OCI-LY7 (cell line): ENCODE measurements around the gene WIPF3. TPM values are rescaled to one million over a fixed set of nuclear protein-coding genes. Genes with fewer than 3 reads are reported as not detected.

Source experiments
- BruUV-seq: library from RNA; stranded (reverse); fragments of 400-500 nt; replicated peaks from 2 replicates; lab custom pipeline; 2021; lab: Mats Ljungman, UMichigan
- CTCF ChIA-PET: fragments of 300-600 bp; sonication (Branson Sonifier 250); formaldehyde crosslinking; loops from one replicate; lab custom pipeline; 2022; ENCODE audit warnings: antibody characterized with exemption; ENCODE audit not compliant: unreplicated experiment; lab: Charles Lee
- POLR2A ChIA-PET: fragments of 300-600 bp; sonication (Branson Sonifier 250); formaldehyde crosslinking; loops from one replicate; lab custom pipeline; 2022; ENCODE audit warnings: antibody characterized with exemption; lab: Charles Lee
- DNase-seq: peaks from one replicate; pipeline ENCODE4 v3.0.0-alpha.2; 2015; ENCODE audit warnings: low spot score
- H2AFZ ChIP-seq: fragments of 200-600 bp; sonication (generic), shearing (Covaris generic); 2 replicates; pipeline ENCODE4 v1.6.1; 2014; ENCODE audit warnings: mild to moderate bottlenecking, antibody characterized with exemption, low read length, moderate library complexity
- H3K27ac ChIP-seq: fragments of 200-600 bp; sonication (generic); 2 replicates; pipeline ENCODE4 v1.5.1; 2014; ENCODE audit warnings: mixed run types, low read depth, mild to moderate bottlenecking, moderate library complexity, low read length, inconsistent platforms; ENCODE audit not compliant: poor library complexity, severe bottlenecking
- H3K36me3 ChIP-seq: fragments of 200-600 bp; sonication (generic); 2 replicates; pipeline ENCODE4 v1.6.1; 2014; ENCODE audit warnings: mild to moderate bottlenecking, antibody characterized with exemption, low read length, moderate library complexity, mixed read lengths; ENCODE audit not compliant: insufficient read depth
- H3K4me1 ChIP-seq: fragments of 200-600 bp; sonication (generic); 2 replicates; pipeline ENCODE4 v1.5.1; 2014; ENCODE audit warnings: mild to moderate bottlenecking, low read length; ENCODE audit not compliant: insufficient read depth, poor library complexity, severe bottlenecking
- H3K4me2 ChIP-seq: fragments of 200-600 bp; sonication (generic); 2 replicates; pipeline ENCODE4 v1.6.1; 2014; ENCODE audit warnings: mild to moderate bottlenecking, low read length
- H3K4me3 ChIP-seq: fragments of 200-600 bp; sonication (generic); 2 replicates; pipeline ENCODE4 v1.5.1; 2014; ENCODE audit warnings: mild to moderate bottlenecking, low read depth, low read length; ENCODE audit not compliant: poor library complexity, severe bottlenecking
- H3K79me2 ChIP-seq: fragments of 200-600 bp; sonication (generic); 2 replicates; pipeline ENCODE4 v1.6.1; 2016; ENCODE audit warnings: low read depth, mild to moderate bottlenecking, low read length, moderate library complexity, mixed read lengths; ENCODE audit not compliant: insufficient read depth
- H3K9me2 ChIP-seq: fragments of 200-600 bp; sonication (generic); 2 replicates; pipeline ENCODE4 v1.6.1; 2016; ENCODE audit warnings: mild to moderate bottlenecking, low read length, mixed read lengths; ENCODE audit not compliant: insufficient read depth
- H3K9me3 ChIP-seq: fragments of 200-600 bp; sonication (generic); 2 replicates; pipeline ENCODE4 v1.6.1; 2014; ENCODE audit warnings: mild to moderate bottlenecking, mixed run types, low read length, mixed read lengths
- H4K20me1 ChIP-seq: fragments of 200-600 bp; sonication (generic); 2 replicates; pipeline ENCODE4 v1.6.1; 2014; ENCODE audit warnings: mild to moderate bottlenecking, antibody characterized with exemption, low read length, moderate library complexity, mixed read lengths; ENCODE audit not compliant: insufficient read depth
- CTCF ChIP-seq: fragments of 200-600 bp; sonication (generic); conservative IDR thresholded peaks from 2 replicates; pipeline ENCODE4 v1.5.1; 2014; ENCODE audit warnings: mild to moderate bottlenecking, antibody characterized with exemption, low read length, moderate library complexity, mixed read lengths
- EZH2phosphoT487 ChIP-seq: fragments of 200-600 bp; sonication (generic); IDR thresholded peaks from 2 replicates; pipeline ENCODE4 v1.6.1; 2018; ENCODE audit warnings: low read depth, borderline replicate concordance, mild to moderate bottlenecking, mixed run types, antibody characterized with exemption, low read length, moderate library complexity, mixed read lengths
- intact Hi-C: fragments of 100-400 bp; cut with micrococcal nuclease; formaldehyde crosslinking; loops from one replicate; pipeline ENCODE4 v1.10.0; 2022; ENCODE audit not compliant: unreplicated experiment
- total RNA-seq, 2 experiments: library from RNA; depleted of rRNA in 1 of 2; stranded (reverse); fragments of >200 nt in 1 of 2; shearing (Covaris generic) in 1 of 2; gene quantifications; 2 replicates each; pipeline ENCODE4 v1.2.3, GENCODE V29; 2014 to 2022

WIPF3 gene
- total RNA-seq, 2 experiments from 2014 or later = not detected

GRCh38 chr7:29805886-29806207 lies 461 bp upstream of the WIPF3 start:
- H3K27ac ChIP-seq = no peak overlapping the region
- CTCF ChIA-PET = no interaction called here
- no peaks in the 10 kb centered on the region for H4K20me1 ChIP-seq
- no TSS peak for BruUV-seq
- H2AFZ ChIP-seq = no peak overlapping the region
- no peaks in the 10 kb centered on the region for H3K79me2 ChIP-seq
- H3K4me3 ChIP-seq = no peak overlapping the region
- no peaks in the 10 kb centered on the region for H3K9me2 ChIP-seq
- TF ChIP-seq EZH2phosphoT487 = no peak
- TF ChIP-seq CTCF = no peak
- POLR2A ChIA-PET = no interaction called here
- no peak overlapping the region for H3K4me2 ChIP-seq
- DNase-seq = no peak
- no peaks in the 10 kb centered on the region for H3K36me3 ChIP-seq
- intact Hi-C loops = no loop called here
- no peaks in the 10 kb centered on the region for H3K4me1 ChIP-seq
- no peaks in the 10 kb centered on the region for H3K9me3 ChIP-seq

- no peak for TF ChIP-seq CTCF
- no peak for TF ChIP-seq EZH2phosphoT487
- H2AFZ ChIP-seq = no peak overlapping the region
- no peak overlapping the region for H3K4me2 ChIP-seq
- no TSS peak for BruUV-seq
- no peaks in the 10 kb centered on the region for H3K4me1 ChIP-seq
- ChIA-PET CTCF (no interaction called here), POLR2A (no interaction called here)
- H3K9me2 ChIP-seq = no peaks in the 10 kb centered on the region
- no peaks in the 10 kb centered on the region for H3K79me2 ChIP-seq
- intact Hi-C loops = no loop called here
- H3K36me3 ChIP-seq = no peaks in the 10 kb centered on the region
- no peak for DNase-seq
- no peaks in the 10 kb centered on the region; the same call in 1 of the 2 replicates for H4K20me1 ChIP-seq
- H3K4me3 ChIP-seq = no peak overlapping the region
- no peak overlapping the region for H3K27ac ChIP-seq
- no peaks in the 10 kb centered on the region for H3K9me3 ChIP-seq
These were observed 910 bp downstream of the WIPF3 start for GRCh38 chr7:29806995-29807841.
